ENCODE results near the gene PELI3. TPM values are rescaled to one million over a fixed set of nuclear protein-coding genes. Genes with fewer than 3 reads are reported as not detected.

The PELI3 gene
- total RNA-seq, 1 donor from 2014 or later: 15.5 TPM

DNA sequence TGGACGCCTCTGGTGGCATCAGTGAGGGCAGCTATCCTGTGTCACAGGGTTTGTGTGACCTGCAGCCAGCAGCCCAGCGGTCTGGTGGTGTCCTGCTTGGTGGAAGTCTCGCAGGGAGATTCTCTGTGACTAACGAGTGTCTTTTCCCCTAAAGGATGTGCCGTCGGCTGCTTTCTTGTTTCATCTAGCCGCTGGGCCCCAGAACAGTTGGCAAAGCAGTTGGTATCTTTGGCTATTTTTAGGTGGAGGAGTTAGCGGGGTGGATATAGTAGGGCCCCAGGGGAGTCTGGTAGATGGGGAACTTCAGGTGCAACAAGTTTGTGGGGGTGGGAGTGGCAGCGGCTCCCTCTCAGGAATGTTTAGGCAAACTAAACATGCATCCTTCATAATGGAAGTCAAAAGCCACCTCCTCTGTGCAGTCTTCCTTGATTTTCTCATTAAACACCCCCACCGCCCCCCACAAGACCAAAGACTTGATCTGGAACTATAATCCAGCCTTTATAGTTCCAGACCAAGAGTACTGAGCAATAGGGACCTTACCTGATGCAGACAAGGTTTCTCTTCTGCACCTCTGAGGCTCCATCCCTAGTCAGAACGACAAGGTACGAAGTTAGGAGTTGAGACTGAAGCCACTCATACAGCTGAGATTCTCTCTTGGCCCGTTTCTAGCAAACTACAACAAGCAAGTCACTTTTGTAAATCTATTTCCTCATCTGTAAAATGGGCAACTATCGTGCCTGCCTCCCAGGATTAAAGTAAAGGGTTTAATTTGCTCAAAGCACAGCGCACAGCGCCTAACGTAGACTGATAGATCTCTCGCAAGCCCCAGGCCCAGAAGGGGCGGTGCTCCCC, 1.1 kb upstream of the PELI3 start:
- ATAC-seq (no peak), DNase-seq (no peak)
- H3K27ac ChIP-seq: no peak overlapping the region
- peak overlapping the region; percentile 57 for H3K4me3 ChIP-seq
- peaks cover 10% of the 10 kb centered on the region for H3K4me1 ChIP-seq
- no peak for TF ChIP-seq CTCF (IDR thresholded peaks at IDR 0.05)
- H3K36me3 ChIP-seq: no peaks in the 10 kb centered on the region
- no peaks in the 10 kb centered on the region for H3K9me3 ChIP-seq
- H3K27me3 ChIP-seq: no peaks in the 10 kb centered on the region
- intact Hi-C loops (cut with DNase I): no loop called here

GRCh38 chr11:66467034-66467659, 442 bp downstream of the PELI3 start:
- H3K9me3 ChIP-seq: no peaks in the 10 kb centered on the region
- peak; percentile 37 for TF ChIP-seq CTCF (IDR thresholded peaks at IDR 0.05)
- intact Hi-C loops (cut with DNase I): no loop called here
- peak; percentile 43 for ATAC-seq
- H3K4me3 ChIP-seq: peak overlapping the region; percentile 57
- no peaks in the 10 kb centered on the region for H3K27me3 ChIP-seq
- H3K27ac ChIP-seq: peak overlapping the region; percentile 6
- peaks cover 10% of the 10 kb centered on the region for H3K4me1 ChIP-seq
- DNase-seq: no peak
- H3K36me3 ChIP-seq: peaks cover under 1% of the 10 kb centered on the region

GRCh38 chr11:66467756-66468155, 1.1 kb downstream of the PELI3 start:
- Histone ChIP-seq H3K4me3 (peak overlapping the region; percentile 57), H3K27me3 (no peaks in the 10 kb centered on the region), H3K27ac (no peak overlapping the region), H3K4me1 (peaks cover 10% of the 10 kb centered on the region), H3K9me3 (no peaks in the 10 kb centered on the region), H3K36me3 (peaks cover 7% of the 10 kb centered on the region)
- TF ChIP-seq CTCF (IDR thresholded peaks at IDR 0.05): no peak
- intact Hi-C loops (cut with DNase I): no loop called here
- no peak for DNase-seq
- ATAC-seq: peak; percentile 64

DNA sequence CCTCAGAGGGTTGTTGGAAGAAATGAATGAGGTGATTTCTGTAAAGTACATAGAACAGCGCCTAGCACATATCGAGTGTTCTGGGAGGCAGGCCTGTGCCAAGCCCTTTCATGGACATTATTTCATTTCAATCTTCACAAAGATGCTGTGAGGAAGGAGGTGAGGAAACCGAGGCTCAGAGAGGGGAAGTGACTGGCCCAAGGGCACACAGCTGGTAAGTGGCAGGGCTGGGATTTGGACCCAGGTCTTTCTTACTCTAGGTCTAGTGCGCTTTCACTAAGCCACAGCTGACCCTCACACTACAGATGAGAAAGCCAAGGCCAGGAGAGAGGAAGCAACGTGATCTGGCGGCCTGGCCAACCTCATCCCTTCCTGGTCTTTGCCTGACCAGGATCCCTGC, 2.0 kb downstream of the PELI3 start:
- TF ChIP-seq CTCF (IDR thresholded peaks at IDR 0.05): no peak
- no peaks in the 10 kb centered on the region for H3K9me3 ChIP-seq
- no peak for ATAC-seq
- H3K4me1 ChIP-seq: peaks cover 10% of the 10 kb centered on the region
- H3K27me3 ChIP-seq: no peaks in the 10 kb centered on the region
- H3K36me3 ChIP-seq: peaks cover 7% of the 10 kb centered on the region
- no peak for DNase-seq
- intact Hi-C loops (cut with DNase I): no loop called here
- H3K4me3 ChIP-seq: no peak overlapping the region
- H3K27ac ChIP-seq: no peak overlapping the region

DNA sequence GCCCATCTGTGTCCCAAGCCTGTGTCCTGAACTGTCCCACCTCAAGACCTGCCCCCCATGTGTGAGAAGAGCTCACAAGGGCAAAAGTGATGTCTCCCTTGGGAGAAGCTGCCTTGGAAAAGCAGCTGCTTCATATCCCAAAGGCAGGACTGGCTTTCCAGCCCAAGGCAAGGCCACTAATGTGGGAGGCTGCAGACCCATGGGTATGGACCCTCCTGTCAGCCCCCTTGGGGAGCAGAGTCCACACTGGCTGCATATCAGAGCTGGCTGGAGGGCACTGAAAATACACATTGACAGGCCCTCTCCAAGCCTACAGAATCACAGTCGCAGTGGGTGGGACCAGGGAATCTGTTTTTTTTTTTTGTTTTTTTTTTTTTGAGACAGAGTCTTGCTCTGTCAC, 2.7 kb downstream of the PELI3 start:
- DNase-seq (no peak), ATAC-seq (no peak)
- no peak overlapping the region for H3K4me3 ChIP-seq
- H3K27ac ChIP-seq: no peak overlapping the region
- no peak for TF ChIP-seq CTCF (IDR thresholded peaks at IDR 0.05)
- H3K9me3 ChIP-seq: no peaks in the 10 kb centered on the region
- peaks cover 10% of the 10 kb centered on the region for H3K4me1 ChIP-seq
- intact Hi-C loops (cut with DNase I): no loop called here
- peaks cover 7% of the 10 kb centered on the region for H3K36me3 ChIP-seq
- H3K27me3 ChIP-seq: no peaks in the 10 kb centered on the region
